H1 (cell line): Measurements from ENCODE around the gene CIAO3.

Source experiments
- EZH2 ChIP-seq: fragments of 200-600 bp; sonication (generic); IDR thresholded peaks from 2 replicates; pipeline ENCODE4 v1.7.1; 2012; ENCODE audit warnings: low read depth, mild to moderate bottlenecking, moderate library complexity, low read length, inconsistent platforms; ENCODE audit not compliant: severe bottlenecking
- JUN ChIP-seq: IDR thresholded peaks from 2 replicates; pipeline ENCODE4 v1.6.1; 2011; ENCODE audit warnings: low read depth, mild to moderate bottlenecking, improper control_type of control experiment, low read length
- POU5F1 ChIP-seq: IDR thresholded peaks from 2 replicates; pipeline ENCODE4 v1.6.1; 2011; ENCODE audit warnings: low read depth, mild to moderate bottlenecking, low read length, moderate library complexity
- RFX5 ChIP-seq: IDR thresholded peaks from 2 replicates; pipeline ENCODE4 v1.6.1; 2011; ENCODE audit warnings: low read depth, low read length, improper control_type of control experiment, borderline replicate concordance

DNA sequence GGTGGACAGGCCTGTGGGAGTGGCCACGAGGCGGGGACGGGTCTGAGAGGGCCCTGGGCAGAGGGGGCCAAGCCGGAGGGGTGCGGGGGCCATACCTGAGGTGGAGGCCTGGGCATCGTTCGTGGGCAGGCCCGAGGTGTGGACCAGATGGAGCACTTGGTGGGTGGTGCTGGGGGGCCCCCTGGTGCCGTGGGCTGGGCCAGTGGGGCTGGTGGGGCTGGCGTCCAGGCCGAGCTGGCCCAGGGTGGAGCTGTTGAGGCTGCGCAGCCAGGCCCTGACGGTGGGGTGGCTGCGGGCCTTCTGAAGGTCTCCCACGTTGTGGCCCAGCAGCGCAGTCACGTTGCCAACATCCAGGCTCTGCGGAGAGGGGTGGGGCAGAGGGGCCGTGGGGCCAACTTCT, 29.1 kb upstream of the CIAO3 start:
- TF ChIP-seq JUN (no peak), EZH2 (no peak), POU5F1 (no peak), RFX5 (no peak)
